Ishikawa (cell line): ENCODE data around the gene FAM81B.

Experiments used
- CEBPB ChIP-seq: IDR thresholded peaks from 2 replicates; pipeline ENCODE4 v1.6.1; 2012
- CREB1 ChIP-seq: IDR thresholded peaks from 2 replicates; pipeline ENCODE4 v1.6.1; 2012; ENCODE audit warnings: low read depth
- EGR1 ChIP-seq: IDR thresholded peaks from 2 replicates; pipeline ENCODE4 v1.6.1; 2012
- EP300 ChIP-seq: IDR thresholded peaks from 2 replicates; pipeline ENCODE4 v1.6.1; 2012; ENCODE audit warnings: borderline replicate concordance
- FOXM1 ChIP-seq: IDR thresholded peaks from 2 replicates; pipeline ENCODE4 v1.6.1; 2012; ENCODE audit warnings: low read depth, borderline replicate concordance
- NFIC ChIP-seq: IDR thresholded peaks from 2 replicates; pipeline ENCODE4 v1.6.1; 2012
- RAD21 ChIP-seq: IDR thresholded peaks from 2 replicates; pipeline ENCODE4 v1.6.1; 2012; ENCODE audit warnings: low read depth
- REST ChIP-seq: IDR thresholded peaks from 2 replicates; pipeline ENCODE4 v1.6.1; 2012; ENCODE audit warnings: low read depth, mild to moderate bottlenecking
- TAF1 ChIP-seq: IDR thresholded peaks from 2 replicates; pipeline ENCODE4 v1.6.1; 2012; ENCODE audit warnings: low read depth, mild to moderate bottlenecking
- TCF12 ChIP-seq: IDR thresholded peaks from 2 replicates; pipeline ENCODE4 v1.6.1; 2012; ENCODE audit warnings: low read depth
- TEAD4 ChIP-seq: IDR thresholded peaks from 2 replicates; pipeline ENCODE4 v1.6.1; 2012
- USF1 ChIP-seq: IDR thresholded peaks from 2 replicates; pipeline ENCODE4 v1.6.1; 2012
- YY1 ChIP-seq: IDR thresholded peaks from 2 replicates; pipeline ENCODE4 v1.6.1; 2012; ENCODE audit warnings: low read depth
- ZBTB7A ChIP-seq: IDR thresholded peaks from 2 replicates; pipeline ENCODE4 v1.6.1; 2012; ENCODE audit warnings: low read depth
- TF ChIP-seq, protein P1 (sequence below): IDR thresholded peaks from 2 replicates; pipeline ENCODE4 v1.6.1; 2012

FAM81B gene

GRCh38 chr5:95365302-95366095 lies 25.7 kb upstream of the FAM81B start:
- TF ChIP-seq USF1 (no peak), YY1 (no peak), RAD21 (no peak), EGR1 (no peak), TCF12 (no peak), TEAD4 (no peak), ZBTB7A (no peak), FOXM1 (no peak), TAF1 (no peak), NFIC (no peak), EP300 (no peak), CREB1 (no peak), REST (no peak), CEBPB (no peak)
- TF ChIP-seq, protein P1, sequence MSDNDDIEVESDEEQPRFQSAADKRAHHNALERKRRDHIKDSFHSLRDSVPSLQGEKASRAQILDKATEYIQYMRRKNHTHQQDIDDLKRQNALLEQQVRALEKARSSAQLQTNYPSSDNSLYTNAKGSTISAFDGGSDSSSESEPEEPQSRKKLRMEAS = no peak

- TF ChIP-seq TCF12 = no peak
- TF ChIP-seq NFIC = no peak
- no peak for TF ChIP-seq RAD21
- TF ChIP-seq FOXM1 = no peak
Observed at GRCh38 chr5:95369782-95370181, 21.4 kb upstream of the FAM81B start.

GRCh38 chr5:95374061-95374460 lies 17.1 kb upstream of the FAM81B start:
- TF ChIP-seq REST (no peak), TEAD4 (no peak), TCF12 (no peak), FOXM1 (no peak)

GRCh38 chr5:95375591-95375990 lies 15.6 kb upstream of the FAM81B start:
- TF ChIP-seq YY1 (no peak), TAF1 (no peak), USF1 (no peak)

- no peak for TF ChIP-seq YY1
- no peak for TF ChIP-seq TEAD4
- no peak for TF ChIP-seq EP300
- no peak for TF ChIP-seq ZBTB7A
- TF ChIP-seq CREB1 = no peak
- TF ChIP-seq, protein P1 = no peak
- TF ChIP-seq REST = no peak
- TF ChIP-seq USF1 = no peak
- no peak for TF ChIP-seq TAF1
- TF ChIP-seq NFIC = no peak
- TF ChIP-seq CEBPB = no peak
- TF ChIP-seq FOXM1 = no peak
- no peak for TF ChIP-seq TCF12
- TF ChIP-seq EGR1 = no peak
- TF ChIP-seq RAD21 = no peak
Observed at GRCh38 chr5:95379133-95379532, 12.0 kb upstream of the FAM81B start.
